Ovary (tissue), 3 donors: ENCODE results near the gene LBP.

Experiments
- EP300 ChIP-seq: sonication (generic); formaldehyde crosslinking; IDR thresholded peaks from one replicate; pipeline ENCODE4 v1.6.1; 2017; ENCODE audit warnings: antibody characterized with exemption
- TF ChIP-seq, protein P1 (sequence below), 3 donors: fragments of 450-650 bp in 2 of 3; fragments of 200-600 bp in 1 of 3; IDR thresholded peaks; one replicate each; pipeline versions ENCODE4 v1.5.1 to v1.8.0; 2016 to 2022; ENCODE audit warnings: antibody characterized with exemption in 3 of 3, mild to moderate bottlenecking in 1 of 3
- donor health status: DM: no; HTN: no; CAD: no.

DNA sequence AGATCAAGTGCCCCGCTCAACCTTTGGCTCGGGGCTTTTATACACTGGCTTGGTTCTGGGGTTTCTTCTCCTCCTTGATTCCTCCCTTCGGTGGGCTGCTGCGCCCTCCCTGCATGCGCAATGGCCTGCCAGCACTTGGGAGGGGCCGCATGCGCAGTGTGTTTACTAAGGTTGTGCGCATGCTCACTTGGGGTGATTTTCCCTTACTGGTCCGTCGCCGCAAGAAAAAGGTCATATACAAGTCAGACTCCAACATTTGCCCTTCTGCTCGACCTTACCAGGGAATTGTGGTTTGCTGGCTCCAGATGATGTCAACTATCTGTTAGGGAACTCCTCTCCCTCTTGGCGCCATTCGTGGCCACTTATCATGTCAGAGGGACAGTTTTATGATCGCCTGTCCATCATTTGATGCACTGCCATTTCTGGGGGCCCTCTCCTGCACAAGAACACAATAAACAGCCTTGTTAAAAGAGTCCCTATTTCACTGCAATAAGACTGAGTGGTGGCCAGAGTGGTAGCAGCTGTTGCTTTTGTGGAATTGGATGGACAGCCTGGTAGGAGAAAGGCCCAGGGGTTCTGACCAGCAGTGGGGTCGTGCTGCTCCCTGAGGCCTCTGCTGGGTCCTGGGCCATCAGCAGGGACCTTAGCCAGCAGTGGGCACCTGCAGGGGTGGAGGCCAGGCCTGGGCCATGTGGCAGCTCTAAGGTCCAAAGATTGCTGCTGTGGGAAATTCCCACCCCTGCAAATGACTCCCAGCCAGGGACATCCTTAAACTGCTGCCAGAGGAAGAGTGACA, 2.8 kb upstream of the LBP start:
- TF ChIP-seq EP300, result no peak
- TF ChIP-seq, protein P1, sequence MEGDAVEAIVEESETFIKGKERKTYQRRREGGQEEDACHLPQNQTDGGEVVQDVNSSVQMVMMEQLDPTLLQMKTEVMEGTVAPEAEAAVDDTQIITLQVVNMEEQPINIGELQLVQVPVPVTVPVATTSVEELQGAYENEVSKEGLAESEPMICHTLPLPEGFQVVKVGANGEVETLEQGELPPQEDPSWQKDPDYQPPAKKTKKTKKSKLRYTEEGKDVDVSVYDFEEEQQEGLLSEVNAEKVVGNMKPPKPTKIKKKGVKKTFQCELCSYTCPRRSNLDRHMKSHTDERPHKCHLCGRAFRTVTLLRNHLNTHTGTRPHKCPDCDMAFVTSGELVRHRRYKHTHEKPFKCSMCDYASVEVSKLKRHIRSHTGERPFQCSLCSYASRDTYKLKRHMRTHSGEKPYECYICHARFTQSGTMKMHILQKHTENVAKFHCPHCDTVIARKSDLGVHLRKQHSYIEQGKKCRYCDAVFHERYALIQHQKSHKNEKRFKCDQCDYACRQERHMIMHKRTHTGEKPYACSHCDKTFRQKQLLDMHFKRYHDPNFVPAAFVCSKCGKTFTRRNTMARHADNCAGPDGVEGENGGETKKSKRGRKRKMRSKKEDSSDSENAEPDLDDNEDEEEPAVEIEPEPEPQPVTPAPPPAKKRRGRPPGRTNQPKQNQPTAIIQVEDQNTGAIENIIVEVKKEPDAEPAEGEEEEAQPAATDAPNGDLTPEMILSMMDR (IDR thresholded peaks at IDR 0.05), result no peak
